Skeletal muscle satellite cell (primary cell): ENCODE data around the gene MYH9.

Experiments used
- H3K27me3 ChIP-seq: 2 replicates; pipeline ENCODE4 v1.7.0; 2013; ENCODE audit warnings: low read length; ENCODE audit not compliant: control insufficient read depth, insufficient read depth
- H3K36me3 ChIP-seq: 2 replicates; pipeline ENCODE4 v1.7.0; 2013; ENCODE audit warnings: mild to moderate bottlenecking, control low read depth, low read length; ENCODE audit not compliant: insufficient read depth
- H3K4me1 ChIP-seq: 2 replicates; pipeline ENCODE4 v1.7.0; 2013; ENCODE audit warnings: low read length; ENCODE audit not compliant: control insufficient read depth, insufficient read depth
- H3K4me2 ChIP-seq: 2 replicates; pipeline ENCODE4 v1.7.0; 2013; ENCODE audit warnings: mild to moderate bottlenecking, low read length
- H3K4me3 ChIP-seq: 2 replicates; pipeline ENCODE4 v1.7.0; 2013; ENCODE audit warnings: low read length
- H3K9ac ChIP-seq: 2 replicates; pipeline ENCODE4 v1.7.0; 2013; ENCODE audit warnings: mild to moderate bottlenecking, low read depth, low read length, moderate library complexity
- H3K9me3 ChIP-seq: replicated peaks from 2 replicates; pipeline ENCODE4 v1.7.0; 2013; ENCODE audit warnings: mild to moderate bottlenecking, control low read depth, low read length

MYH9 gene

DNA sequence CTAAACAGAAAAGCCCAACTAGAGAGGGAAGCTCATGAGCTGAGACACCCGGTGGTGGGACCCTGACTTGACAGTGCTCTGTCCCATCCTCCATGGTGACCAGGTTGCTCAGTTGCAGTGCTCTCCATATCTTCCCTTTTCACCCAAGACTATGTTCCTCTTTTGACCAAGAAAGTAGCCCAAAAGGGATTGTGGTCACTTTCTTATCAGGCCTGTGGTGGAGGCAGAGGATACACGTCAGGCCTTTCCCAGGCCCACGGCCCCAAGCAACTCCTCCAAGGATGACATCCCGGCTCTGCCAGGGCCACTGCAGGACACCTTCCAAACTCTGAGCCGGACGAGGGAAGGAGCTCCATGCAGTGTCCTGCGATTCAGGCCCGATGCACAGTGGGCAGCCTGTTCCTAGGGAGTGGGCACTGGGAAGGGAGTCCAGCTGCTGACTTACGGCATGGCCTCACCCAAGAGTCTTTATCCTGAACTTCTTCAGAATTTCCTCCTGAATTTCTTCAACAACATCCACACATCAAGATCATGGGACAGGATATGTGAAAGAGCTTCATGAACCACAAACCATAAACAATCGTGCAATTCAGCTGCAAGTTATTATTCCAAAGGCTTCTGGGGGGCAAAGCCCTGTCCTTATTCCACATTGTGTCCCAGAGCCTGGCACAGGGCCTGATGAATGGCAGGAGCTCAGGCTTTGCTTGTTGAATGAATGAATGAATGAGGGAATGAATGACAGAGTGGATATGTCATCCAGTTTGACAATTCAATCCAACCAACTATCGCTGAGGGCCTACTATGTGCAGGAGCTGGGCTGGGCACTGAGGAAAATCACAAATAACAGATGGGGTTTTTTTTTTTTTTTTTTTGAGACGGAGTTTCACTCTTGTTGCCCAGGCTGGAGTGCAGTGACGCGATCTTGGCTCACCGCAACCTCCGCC lies 36.0 kb upstream of the MYH9 start:
- Histone ChIP-seq H3K9ac (no peak overlapping the region), H3K4me3 (no peak overlapping the region), H3K27me3 (no peaks in the 10 kb centered on the region), H3K4me1 (peaks cover 22% of the 10 kb centered on the region), H3K9me3 (no peaks in the 10 kb centered on the region), H3K36me3 (no peaks in the 10 kb centered on the region), H3K4me2 (no peak overlapping the region)

DNA sequence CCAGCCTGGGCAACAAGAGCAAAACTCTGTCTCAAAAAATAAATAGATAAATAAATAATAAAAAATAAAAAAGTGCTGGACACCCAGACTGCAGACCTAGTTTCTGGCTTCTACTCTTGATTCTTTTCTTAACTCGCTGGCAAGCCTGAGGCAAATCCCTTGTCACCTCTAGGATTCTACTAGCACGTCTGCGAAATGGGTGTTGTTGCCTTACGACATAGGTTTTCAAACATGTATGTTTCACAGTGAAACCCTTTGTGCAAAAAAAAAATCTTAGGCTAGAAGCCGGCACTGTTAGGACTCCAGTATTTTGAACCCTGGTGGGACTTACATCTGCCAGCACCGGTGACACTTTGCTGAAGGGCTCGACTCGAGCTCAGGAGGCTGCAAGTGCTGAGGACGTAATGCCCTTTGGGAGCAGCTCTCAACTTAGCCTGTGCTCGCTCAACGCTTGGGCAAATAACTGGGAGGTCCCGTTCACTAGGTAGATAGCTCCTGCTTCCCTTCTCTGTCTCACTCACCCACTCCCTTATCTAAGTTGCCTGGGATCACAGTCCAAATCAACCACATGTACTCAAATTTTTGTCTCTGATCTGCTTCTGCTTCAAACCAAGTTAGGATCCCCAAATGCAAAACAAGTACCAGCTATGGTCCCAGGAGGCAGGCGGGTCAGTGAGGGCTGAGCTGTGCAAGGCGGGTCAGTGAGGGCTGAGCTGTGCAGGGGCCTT lies 34.7 kb upstream of the MYH9 start:
- Histone ChIP-seq H3K36me3 (no peaks in the 10 kb centered on the region), H3K4me1 (peaks cover 23% of the 10 kb centered on the region), H3K9ac (no peak overlapping the region), H3K4me2 (no peak overlapping the region), H3K4me3 (no peak overlapping the region), H3K27me3 (no peaks in the 10 kb centered on the region), H3K9me3 (no peaks in the 10 kb centered on the region)

DNA sequence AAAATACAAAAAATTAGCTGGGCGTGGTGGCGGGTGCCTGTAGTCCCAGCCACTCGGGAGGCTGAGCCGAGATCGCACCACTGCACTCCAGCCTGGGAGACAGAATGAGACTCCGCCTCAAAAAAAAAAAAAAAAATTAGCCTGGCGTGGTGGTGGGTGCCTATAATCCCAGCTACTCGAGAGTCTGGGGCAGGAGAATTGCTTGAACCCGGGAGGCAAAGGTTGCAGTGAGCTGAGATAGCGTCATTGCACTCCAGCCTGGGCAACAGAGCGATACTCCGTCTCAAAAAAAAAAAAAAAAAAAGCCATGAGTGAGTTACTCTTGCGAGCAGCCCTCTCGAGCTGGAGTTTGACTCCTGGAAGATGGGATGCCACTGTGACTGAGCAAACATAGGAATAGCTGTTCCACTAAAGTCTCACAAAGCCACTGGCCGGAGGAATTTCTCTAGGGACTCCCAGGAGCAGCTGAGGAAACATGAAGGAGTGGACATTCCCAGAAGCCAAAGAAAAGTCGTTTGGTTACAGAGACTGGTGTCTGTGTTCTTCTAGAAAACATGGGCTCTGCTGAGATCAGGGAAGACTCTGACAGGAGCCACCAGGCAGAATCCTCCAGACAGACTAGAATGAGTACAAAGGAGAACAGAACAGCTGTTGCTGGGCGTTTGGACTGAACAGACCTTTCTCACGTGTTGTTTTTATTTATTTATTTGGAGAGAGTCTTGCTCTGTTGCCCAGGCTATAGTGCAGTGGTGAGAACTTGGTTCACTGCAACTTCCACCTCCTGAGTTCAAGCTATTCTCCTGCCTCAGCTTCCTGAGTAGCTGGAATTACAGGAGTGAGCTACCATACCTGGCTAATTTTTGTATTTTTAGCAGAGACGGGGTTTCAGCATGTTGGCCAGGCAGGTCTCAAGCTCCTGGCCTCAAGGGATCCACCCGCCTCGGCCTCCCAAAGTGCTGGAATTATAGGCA lies 32.4 kb upstream of the MYH9 start:
- H3K27me3 ChIP-seq = no peaks in the 10 kb centered on the region
- H3K4me3 ChIP-seq = no peak overlapping the region
- H3K9me3 ChIP-seq = no peaks in the 10 kb centered on the region
- H3K4me1 ChIP-seq = peaks cover 21% of the 10 kb centered on the region
- no peak overlapping the region for H3K9ac ChIP-seq
- H3K36me3 ChIP-seq = no peaks in the 10 kb centered on the region
- no peak overlapping the region for H3K4me2 ChIP-seq

DNA sequence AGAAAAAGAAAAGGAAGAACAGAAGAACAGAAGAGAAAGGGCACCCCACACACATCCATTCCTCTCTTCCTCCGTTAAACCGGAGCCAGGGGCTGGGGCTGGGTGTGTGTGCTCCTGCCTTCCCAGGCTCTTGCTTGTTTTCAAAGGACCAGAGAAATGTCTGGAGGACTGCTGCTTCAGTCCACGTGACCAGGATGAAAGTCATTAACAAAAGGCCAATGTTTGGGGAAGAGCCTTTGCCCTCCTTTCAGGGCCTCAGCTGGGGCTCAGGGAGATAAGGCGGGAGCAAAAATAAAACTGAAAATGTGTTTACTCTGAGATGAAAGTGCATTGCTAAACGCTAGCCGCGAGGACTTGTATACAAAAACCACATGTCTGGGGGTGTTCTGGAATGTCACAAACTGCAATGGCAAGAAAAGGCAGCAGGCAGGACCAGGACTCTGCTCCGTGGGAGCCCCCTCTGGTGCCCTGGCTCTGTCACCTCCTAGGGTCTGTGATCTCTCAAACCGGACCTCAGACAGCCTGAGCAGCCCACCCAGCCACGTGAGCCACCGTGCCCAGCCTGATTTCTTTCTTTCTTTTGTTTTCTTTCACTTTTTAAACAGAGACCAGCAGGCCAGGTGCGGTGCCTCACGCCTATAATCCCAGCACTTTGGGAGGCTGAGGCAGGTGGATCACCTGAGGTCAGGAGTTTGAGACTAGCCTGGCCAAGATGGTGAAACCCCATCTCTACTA lies 31.6 kb upstream of the MYH9 start:
- no peak overlapping the region for H3K4me3 ChIP-seq
- peaks cover 21% of the 10 kb centered on the region for H3K4me1 ChIP-seq
- H3K9ac ChIP-seq = no peak overlapping the region

GRCh38 chr22:36417281-36417686 lies 29.5 kb upstream of the MYH9 start:
- Histone ChIP-seq H3K36me3 (no peaks in the 10 kb centered on the region), H3K9ac (no peak overlapping the region), H3K4me2 (no peak overlapping the region), H3K4me1 (peaks cover 21% of the 10 kb centered on the region), H3K4me3 (no peak overlapping the region), H3K27me3 (no peaks in the 10 kb centered on the region), H3K9me3 (no peaks in the 10 kb centered on the region)

More for the DNA sequence above, 31.6 kb upstream of the MYH9 start:
- Histone ChIP-seq H3K4me2 (peak overlapping the region; percentile 18), H3K9me3 (no peaks in the 10 kb centered on the region), H3K36me3 (no peaks in the 10 kb centered on the region), H3K27me3 (no peaks in the 10 kb centered on the region)

GRCh38 chr22:36415415-36416168 lies 27.8 kb upstream of the MYH9 start:
- no peaks in the 10 kb centered on the region for H3K36me3 ChIP-seq
- no peak overlapping the region for H3K4me2 ChIP-seq
- no peaks in the 10 kb centered on the region for H3K9me3 ChIP-seq
- no peak overlapping the region for H3K4me3 ChIP-seq
- H3K9ac ChIP-seq = no peak overlapping the region
- H3K27me3 ChIP-seq = no peaks in the 10 kb centered on the region
- H3K4me1 ChIP-seq = peaks cover 21% of the 10 kb centered on the region

DNA sequence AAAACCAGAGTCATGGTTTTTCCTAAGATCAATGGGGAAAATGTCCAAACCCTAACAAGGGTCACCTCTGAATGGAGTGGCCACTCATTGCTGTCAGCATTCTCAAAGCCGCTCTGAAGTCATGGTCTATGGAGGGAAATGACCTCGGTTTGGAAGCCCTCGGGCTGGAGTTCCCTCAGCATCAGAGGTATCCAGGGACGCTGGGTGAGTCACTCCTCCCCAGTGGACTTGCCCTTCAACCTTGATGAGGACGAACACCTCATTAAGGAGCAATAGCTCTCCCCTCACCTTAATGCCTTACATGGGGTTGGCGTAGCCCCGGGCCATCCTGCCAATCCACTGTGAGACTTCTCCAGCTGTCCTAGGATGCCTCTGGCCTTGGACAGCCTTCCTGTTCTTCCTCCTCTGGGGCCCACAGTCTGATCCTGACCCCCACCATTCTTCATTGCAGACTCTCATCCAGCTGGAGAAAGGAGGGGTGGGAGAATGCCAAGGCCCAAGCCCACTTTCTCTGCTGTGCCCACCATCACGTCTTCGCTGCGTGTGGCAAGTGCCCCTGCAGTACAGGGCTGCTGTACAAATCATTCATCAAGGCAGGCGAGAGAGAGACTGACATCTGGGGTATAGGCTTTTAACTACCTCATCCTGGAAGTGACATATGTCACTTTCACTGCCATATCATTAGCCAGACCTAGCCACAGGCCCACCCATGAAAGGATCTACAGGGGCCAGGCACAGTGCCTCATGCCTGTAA lies 25.4 kb upstream of the MYH9 start:
- no peaks in the 10 kb centered on the region for H3K36me3 ChIP-seq
- H3K27me3 ChIP-seq = no peaks in the 10 kb centered on the region
- H3K9ac ChIP-seq = no peak overlapping the region
- H3K9me3 ChIP-seq = no peaks in the 10 kb centered on the region
- H3K4me3 ChIP-seq = no peak overlapping the region
- H3K4me2 ChIP-seq = no peak overlapping the region
- peaks cover 16% of the 10 kb centered on the region for H3K4me1 ChIP-seq

DNA sequence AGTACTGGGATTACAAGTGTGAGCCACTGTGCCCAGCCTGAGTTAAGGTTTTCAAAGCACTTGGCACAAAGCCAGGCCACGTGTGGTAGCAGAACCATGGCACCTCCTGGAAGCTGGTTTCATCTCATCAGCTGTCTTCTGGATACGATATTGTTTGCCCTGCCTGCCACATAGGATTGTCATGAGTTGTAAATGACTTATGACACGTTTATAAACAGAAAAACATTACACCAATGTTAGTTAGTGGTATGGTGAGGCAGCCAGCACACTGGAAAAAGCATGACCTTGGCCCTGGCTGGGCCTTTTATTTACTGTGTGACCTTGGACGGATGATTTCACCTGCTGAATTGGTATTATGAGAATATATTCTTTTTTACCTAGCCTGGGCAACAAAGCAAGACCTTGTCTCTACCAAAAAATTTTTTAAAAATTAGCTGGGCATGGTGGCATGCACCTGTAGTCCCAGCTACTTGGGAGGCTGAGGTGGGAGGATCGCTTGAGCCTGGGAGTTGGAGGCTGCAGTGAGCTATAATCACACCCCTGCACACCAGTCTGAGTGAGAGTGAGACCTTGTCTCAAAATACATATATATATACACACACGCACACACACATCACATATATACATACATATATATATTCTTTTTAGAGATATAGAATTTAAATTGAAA lies 24.0 kb upstream of the MYH9 start:
- H3K4me3 ChIP-seq = no peak overlapping the region
- no peaks in the 10 kb centered on the region for H3K9me3 ChIP-seq
- no peak overlapping the region for H3K9ac ChIP-seq
- H3K4me1 ChIP-seq = peaks cover 8% of the 10 kb centered on the region
- H3K36me3 ChIP-seq = no peaks in the 10 kb centered on the region
- no peak overlapping the region for H3K4me2 ChIP-seq
- no peaks in the 10 kb centered on the region for H3K27me3 ChIP-seq

- Histone ChIP-seq H3K27me3 (no peaks in the 10 kb centered on the region), H3K4me3 (no peak overlapping the region), H3K4me1 (peaks cover 17% of the 10 kb centered on the region), H3K9ac (no peak overlapping the region), H3K36me3 (no peaks in the 10 kb centered on the region), H3K4me2 (peak overlapping the region; percentile 60), H3K9me3 (no peaks in the 10 kb centered on the region)
Measured at GRCh38 chr22:36409911-36410756, 22.4 kb upstream of the MYH9 start.
